ENCODE results near the gene GPR84. TPM values are rescaled to one million over a fixed set of nuclear protein-coding genes. Genes with fewer than 3 reads are reported as not detected.

GPR84 gene
- total RNA-seq, 1 donor from 2014 or later = 0.65 TPM

DNA sequence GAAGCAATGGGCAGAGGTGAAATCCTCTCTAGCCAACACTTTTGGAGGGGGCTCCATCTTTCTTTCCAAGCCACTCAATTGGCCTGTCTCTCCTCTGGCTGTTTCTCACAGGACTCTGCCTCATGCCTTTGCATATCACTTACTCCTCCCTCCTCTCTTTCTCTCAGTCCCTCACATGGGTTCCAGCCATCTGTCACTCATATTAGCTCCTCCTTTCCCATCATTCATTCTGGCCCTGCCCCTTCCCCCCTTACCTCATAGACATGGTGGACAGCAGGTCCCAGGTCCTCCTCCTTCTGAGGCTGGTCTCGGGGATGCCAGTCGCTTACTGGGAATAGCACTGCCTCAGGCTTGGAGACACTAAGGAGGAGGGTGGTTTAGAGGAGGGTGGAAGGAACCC is 36.8 kb upstream of the GPR84 start:
- Histone ChIP-seq H3K27ac (no peak overlapping the region), H3K36me3 (peaks cover 100% of the 10 kb centered on the region)

DNA sequence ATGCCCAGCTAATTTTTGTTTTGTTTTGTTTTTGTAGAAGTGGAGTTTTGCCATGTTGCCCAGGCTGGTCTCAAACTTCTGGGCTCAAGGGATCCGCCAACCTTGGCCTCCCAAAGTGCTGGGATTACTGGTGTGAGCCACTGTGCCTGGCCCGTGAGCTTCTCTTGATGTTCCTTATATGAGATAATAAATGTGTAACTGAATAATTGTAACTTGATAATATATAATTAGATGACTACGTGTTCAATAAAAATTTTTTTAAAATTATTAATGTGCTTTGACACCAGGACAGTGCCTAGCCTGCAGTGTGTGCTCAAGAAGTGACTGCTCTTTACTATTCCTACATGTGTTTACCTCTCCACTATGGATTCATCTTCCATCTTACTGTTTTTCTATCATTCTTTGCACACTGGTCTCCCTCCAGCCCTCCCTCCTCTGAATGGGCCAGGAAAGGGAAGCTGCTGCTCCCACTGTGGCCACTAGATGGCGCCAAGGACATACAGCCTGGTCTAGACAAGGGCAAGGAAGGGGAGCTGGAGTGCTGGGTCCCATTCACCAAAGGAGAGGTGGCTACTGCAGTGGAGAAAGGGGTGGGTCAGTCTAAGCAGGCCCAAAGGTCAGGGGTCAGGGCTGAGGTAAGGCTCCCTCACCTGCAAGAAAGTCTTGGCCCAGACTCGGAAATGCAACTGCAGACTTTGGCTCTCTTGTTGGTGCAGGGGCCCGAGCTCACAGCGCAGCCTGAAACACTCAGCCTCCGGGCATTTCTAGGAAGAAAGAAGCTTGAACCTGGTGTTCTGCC is 34.9 kb upstream of the GPR84 start:
- Histone ChIP-seq H3K9me3 (no peaks in the 10 kb centered on the region), H3K36me3 (peaks cover 100% of the 10 kb centered on the region), H3K4me1 (peaks cover 13% of the 10 kb centered on the region), H3K4me3 (no peak overlapping the region), H3K27ac (no peak overlapping the region), H3K27me3 (ENCODE audit: low read depth) (no peaks in the 10 kb centered on the region)
- peak; percentile 86 for DNase-seq
- ATAC-seq = peak; percentile 85 to 93
- TF ChIP-seq, protein P1, sequence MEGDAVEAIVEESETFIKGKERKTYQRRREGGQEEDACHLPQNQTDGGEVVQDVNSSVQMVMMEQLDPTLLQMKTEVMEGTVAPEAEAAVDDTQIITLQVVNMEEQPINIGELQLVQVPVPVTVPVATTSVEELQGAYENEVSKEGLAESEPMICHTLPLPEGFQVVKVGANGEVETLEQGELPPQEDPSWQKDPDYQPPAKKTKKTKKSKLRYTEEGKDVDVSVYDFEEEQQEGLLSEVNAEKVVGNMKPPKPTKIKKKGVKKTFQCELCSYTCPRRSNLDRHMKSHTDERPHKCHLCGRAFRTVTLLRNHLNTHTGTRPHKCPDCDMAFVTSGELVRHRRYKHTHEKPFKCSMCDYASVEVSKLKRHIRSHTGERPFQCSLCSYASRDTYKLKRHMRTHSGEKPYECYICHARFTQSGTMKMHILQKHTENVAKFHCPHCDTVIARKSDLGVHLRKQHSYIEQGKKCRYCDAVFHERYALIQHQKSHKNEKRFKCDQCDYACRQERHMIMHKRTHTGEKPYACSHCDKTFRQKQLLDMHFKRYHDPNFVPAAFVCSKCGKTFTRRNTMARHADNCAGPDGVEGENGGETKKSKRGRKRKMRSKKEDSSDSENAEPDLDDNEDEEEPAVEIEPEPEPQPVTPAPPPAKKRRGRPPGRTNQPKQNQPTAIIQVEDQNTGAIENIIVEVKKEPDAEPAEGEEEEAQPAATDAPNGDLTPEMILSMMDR (IDR thresholded peaks at IDR 0.05) = peak; percentile 98
- intact Hi-C loops (cut with DNase I) = no loop called here

More for the DNA sequence above, 36.8 kb upstream of the GPR84 start:
- H3K9me3 ChIP-seq = no peaks in the 10 kb centered on the region
- ATAC-seq (no peak), DNase-seq (no peak)
- intact Hi-C loops (cut with DNase I) = loop anchor here (5.0 kb wide), 1 partner anchor 36 kb away; no protein-coding TSS in a partner anchor
- no peaks in the 10 kb centered on the region for H3K27me3 ChIP-seq (ENCODE audit: low read depth)
- H3K4me1 ChIP-seq = peaks cover 15% of the 10 kb centered on the region
- TF ChIP-seq, protein P1 (IDR thresholded peaks at IDR 0.05) = no peak
- H3K4me3 ChIP-seq = no peak overlapping the region

DNA sequence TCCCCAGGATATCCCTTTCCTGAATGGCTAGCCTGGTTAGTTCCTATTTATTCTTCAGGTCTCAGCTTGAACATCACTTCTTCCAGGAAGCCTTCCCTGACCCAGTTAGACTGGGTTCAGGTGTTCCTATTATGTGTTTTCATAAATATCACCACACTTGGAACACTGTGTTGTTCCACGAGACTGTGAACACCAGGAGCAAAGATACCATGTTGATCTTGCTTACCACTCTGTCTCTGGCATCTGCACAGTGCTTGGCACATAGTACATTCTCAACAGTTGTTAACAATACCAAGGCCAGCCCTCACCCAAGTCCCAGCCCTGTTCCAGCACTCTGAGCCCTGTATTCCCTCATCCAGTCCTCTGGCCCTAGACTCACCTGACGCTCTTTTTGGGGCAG is 33.9 kb upstream of the GPR84 start:
- TF ChIP-seq, protein P1 (IDR thresholded peaks at IDR 0.05) = no peak
- intact Hi-C loops (cut with DNase I) = no loop called here
- no peak for DNase-seq

DNA sequence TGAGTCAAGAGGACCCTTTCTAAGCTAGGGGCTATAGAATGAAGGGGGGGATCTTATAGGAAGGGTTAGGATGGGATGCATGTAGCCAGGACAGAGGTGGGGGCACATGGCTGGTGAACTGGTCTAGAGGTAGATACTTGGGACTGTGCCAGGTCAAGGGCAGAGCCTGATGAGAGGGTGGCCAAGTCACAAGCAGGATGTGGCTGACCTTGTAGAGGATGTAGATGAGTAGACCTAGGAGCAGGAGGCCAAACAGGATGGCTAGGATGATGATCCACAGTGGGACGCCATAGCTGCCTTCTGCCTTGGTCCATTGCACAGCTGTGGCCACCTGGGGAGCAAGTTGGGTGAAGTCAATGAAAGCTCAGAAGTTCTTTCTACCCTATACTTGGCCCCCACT is 32.9 kb upstream of the GPR84 start:
- TF ChIP-seq, protein P1 (IDR thresholded peaks at IDR 0.05) = no peak
- Histone ChIP-seq H3K4me1 (peaks cover 25% of the 10 kb centered on the region), H3K27me3 (ENCODE audit: low read depth) (no peaks in the 10 kb centered on the region), H3K27ac (no peak overlapping the region), H3K9me3 (no peaks in the 10 kb centered on the region), H3K4me3 (no peak overlapping the region), H3K36me3 (peaks cover 87% of the 10 kb centered on the region)
- ATAC-seq = no peak
- no peak for DNase-seq
- intact Hi-C loops (cut with DNase I) = no loop called here

More for the DNA sequence above, 33.9 kb upstream of the GPR84 start:
- peaks cover 97% of the 10 kb centered on the region for H3K36me3 ChIP-seq
- no peak for ATAC-seq
- H3K9me3 ChIP-seq = no peaks in the 10 kb centered on the region
- no peak overlapping the region for H3K27ac ChIP-seq
- H3K4me3 ChIP-seq = no peak overlapping the region
- no peaks in the 10 kb centered on the region for H3K27me3 ChIP-seq (ENCODE audit: low read depth)
- peaks cover 17% of the 10 kb centered on the region for H3K4me1 ChIP-seq

DNA sequence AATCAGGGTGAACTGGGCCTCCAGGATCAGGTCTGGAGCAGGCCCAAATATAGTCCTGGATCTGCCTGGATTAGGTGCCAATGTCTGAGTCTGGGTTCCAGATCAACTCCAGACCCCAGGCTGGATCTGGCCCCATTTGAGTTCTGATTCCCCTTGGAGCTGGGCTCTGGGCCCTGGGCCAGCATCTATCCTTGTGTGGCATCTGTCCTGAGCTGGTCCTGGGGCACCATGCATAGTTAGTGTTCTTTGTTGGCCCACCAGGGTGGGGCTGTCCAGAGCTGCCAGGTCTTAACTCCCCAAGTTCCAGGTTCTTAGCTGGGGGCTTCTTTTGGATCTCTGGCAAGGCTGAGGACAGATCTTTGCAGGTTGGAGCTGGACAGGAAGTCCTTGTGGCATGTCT is 31.3 kb upstream of the GPR84 start:
- H3K27me3 ChIP-seq (ENCODE audit: low read depth) = no peaks in the 10 kb centered on the region
- TF ChIP-seq, protein P1 (IDR thresholded peaks at IDR 0.05) = no peak
- no peak overlapping the region for H3K27ac ChIP-seq
- H3K36me3 ChIP-seq = peaks cover 70% of the 10 kb centered on the region
- no peaks in the 10 kb centered on the region for H3K9me3 ChIP-seq
- DNase-seq = no peak
- H3K4me1 ChIP-seq = peaks cover 31% of the 10 kb centered on the region
- H3K4me3 ChIP-seq = no peak overlapping the region
- no peak for ATAC-seq
- intact Hi-C loops (cut with DNase I) = no loop called here
